ENCODE results near the gene SLAMF6.

GRCh38 chr1:160494620-160495019 is 28.4 kb downstream of the SLAMF6 start:
- TF ChIP-seq CTCF (conservative IDR thresholded peaks at IDR 0.05; ENCODE audit: low read depth, low read length) (peak; percentile 44), EZH2 (IDR thresholded peaks at IDR 0.05; ENCODE audit: borderline replicate concordance, low read depth, low read length, poor library complexity, severe bottlenecking) (no peak)
